WI38 (cell line): Measurements from ENCODE around the gene SALL3.

Experiments
- H3K4me3 ChIP-seq: 2 replicates; pipeline ENCODE4 v1.5.1; 2011; ENCODE audit warnings: low read depth, mild to moderate bottlenecking, control low read depth, low read length
- TF ChIP-seq, protein P1 (sequence below): IDR thresholded peaks from 2 replicates; pipeline ENCODE4 v1.5.1; 2012; ENCODE audit warnings: low read depth, mild to moderate bottlenecking, control low read depth, low read length

SALL3 gene

DNA sequence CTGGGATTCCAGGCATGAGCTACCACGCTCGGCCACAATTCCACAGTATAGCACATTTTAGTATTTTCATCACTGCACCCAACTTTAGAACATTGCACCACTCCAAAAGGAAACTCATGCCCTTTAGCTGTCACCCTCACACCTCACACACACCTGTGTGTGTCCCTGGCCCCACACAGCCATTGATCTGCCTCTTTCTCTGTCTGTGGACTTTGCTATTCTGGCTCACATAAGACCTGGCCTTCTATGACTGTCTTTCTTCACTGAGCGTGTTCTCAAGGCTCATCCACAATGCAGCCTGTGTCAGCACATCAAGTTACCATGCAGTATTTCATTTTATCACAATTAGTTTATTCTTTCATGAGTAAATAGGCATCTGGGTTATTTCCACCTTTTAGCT lies 69.9 kb downstream of the SALL3 start:
- TF ChIP-seq, protein P1, sequence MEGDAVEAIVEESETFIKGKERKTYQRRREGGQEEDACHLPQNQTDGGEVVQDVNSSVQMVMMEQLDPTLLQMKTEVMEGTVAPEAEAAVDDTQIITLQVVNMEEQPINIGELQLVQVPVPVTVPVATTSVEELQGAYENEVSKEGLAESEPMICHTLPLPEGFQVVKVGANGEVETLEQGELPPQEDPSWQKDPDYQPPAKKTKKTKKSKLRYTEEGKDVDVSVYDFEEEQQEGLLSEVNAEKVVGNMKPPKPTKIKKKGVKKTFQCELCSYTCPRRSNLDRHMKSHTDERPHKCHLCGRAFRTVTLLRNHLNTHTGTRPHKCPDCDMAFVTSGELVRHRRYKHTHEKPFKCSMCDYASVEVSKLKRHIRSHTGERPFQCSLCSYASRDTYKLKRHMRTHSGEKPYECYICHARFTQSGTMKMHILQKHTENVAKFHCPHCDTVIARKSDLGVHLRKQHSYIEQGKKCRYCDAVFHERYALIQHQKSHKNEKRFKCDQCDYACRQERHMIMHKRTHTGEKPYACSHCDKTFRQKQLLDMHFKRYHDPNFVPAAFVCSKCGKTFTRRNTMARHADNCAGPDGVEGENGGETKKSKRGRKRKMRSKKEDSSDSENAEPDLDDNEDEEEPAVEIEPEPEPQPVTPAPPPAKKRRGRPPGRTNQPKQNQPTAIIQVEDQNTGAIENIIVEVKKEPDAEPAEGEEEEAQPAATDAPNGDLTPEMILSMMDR = no peak
- H3K4me3 ChIP-seq = no peak overlapping the region
